ENCODE results near the gene DUSP18. TPM values are rescaled to one million over a fixed set of nuclear protein-coding genes. Genes with fewer than 3 reads are reported as not detected.
"Not testable (repeated sequence)": the region's sequence is repeated elsewhere in the genome, so short reads cannot be mapped to it uniquely, and the experiment has no call there.

The DUSP18 gene
- total RNA-seq, result 1 to 10 TPM; 7.0 to 7.6 TPM

DNA sequence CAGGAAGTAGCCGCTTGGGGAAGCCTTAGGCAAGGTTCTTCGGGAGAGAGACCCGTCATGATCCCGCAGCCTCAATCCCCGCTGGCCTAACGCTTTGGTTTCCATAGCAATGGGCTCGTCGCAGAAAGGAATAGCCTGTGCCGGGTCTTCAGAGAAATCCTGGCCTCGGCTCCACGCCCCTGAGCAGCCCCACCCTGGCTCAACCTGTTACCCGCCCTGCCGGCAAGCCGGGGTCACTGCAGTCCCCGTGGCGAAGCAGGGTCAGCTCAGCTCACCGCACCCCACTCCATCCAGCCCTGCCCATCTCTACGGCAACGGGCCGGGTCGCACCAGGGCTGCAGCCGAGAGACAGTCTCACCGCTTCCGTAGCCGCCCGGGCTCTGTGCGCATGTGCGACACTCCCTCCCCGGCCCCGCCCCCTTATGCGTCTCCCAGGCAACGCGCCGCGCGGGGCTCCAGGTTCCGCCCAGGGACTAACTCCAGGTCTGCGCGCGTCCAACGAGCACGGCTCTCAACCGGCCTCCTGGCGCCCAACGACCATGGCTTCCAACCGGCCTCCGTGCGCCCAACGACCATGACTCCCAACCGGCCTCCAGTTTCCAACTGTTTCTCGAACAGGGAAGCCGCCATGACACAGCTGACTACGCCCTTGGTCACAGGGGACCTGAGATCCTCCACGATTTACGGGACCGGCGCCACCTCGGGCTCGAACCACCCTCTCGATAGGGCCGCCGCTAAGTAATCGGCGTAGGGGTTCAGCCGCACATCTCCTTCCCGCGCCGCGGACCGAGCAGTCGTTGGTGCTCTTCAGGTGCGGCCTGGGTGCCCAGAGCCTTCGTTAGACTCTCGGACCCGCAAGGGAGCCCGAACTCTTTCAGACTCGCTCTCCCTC lies at the start of gene DUSP18:
Gene DUSP18 (minus strand): TSS at position 382 of the 892 bp plus-strand sequence. CDS start 3,872 bp downstream, outside the sequence.
- ATAC-seq (peak; percentile 95), DNase-seq (peak; percentile 95)
- Mint-ChIP-seq H3K27ac (peak within 1 kb of the TSS; percentile 83), H3K4me1 (ENCODE audit: low read depth) (peaks cover 15% of the 10 kb centered on the region), H3K27me3 (ENCODE audit: low read depth) (peaks cover 3% of the 10 kb centered on the region), H3K4me3 (peak within 1 kb of the TSS; percentile 90), H3K9me3 (ENCODE audit: insufficient read depth) (no peaks in the 10 kb centered on the region), H3K36me3 (ENCODE audit: low read depth) (peaks cover 9% of the 10 kb centered on the region)
- ChIA-PET CTCF (interaction anchor here (1.7 to 3.3 kb wide), 3 partner anchors 18 to 87 kb away, joined by 11 to 31 read pairs (median 15); partner anchors contain the start of gene SLC35E4), POLR2A (interaction anchor here (0.6 to 1.1 kb wide), 4 partner anchors 13 to 35 kb away, joined by 3 read pairs; no protein-coding TSS in a partner anchor)

DNA sequence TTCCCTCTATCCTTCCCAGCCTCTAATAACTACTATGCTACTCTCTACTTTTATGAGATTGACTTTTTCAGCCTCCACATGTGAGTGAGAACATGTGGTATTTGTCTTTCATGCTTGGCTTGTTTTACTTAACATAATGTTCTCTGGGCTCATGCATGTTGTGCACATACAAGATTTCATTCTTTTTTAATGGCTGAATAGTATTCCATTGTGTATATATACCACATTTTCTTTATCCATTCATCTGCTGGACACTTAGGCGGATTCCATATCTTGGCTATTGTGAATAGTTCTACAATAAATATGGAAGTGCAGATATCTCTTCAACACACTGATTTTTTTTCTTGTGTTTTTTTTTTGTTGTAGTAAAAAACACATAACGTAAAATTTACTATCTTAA lies 46.4 kb upstream of the DUSP18 start:
- POLR2A ChIA-PET, result no interaction called here
- DNase-seq, result no peak
- no peaks in the 10 kb centered on the region for H3K27me3 Mint-ChIP-seq (ENCODE audit: low read depth)
- peaks cover 7% of the 10 kb centered on the region for H3K4me1 Mint-ChIP-seq (ENCODE audit: low read depth)
- H3K4me3 Mint-ChIP-seq, result no peak overlapping the region
- H3K9me3 Mint-ChIP-seq (ENCODE audit: insufficient read depth), result no peaks in the 10 kb centered on the region
- no peak overlapping the region for H3K27ac Mint-ChIP-seq
- CTCF ChIA-PET, result no interaction called here
- ATAC-seq, result no peak
- peaks cover 3% of the 10 kb centered on the region for H3K36me3 Mint-ChIP-seq (ENCODE audit: low read depth)

DNA sequence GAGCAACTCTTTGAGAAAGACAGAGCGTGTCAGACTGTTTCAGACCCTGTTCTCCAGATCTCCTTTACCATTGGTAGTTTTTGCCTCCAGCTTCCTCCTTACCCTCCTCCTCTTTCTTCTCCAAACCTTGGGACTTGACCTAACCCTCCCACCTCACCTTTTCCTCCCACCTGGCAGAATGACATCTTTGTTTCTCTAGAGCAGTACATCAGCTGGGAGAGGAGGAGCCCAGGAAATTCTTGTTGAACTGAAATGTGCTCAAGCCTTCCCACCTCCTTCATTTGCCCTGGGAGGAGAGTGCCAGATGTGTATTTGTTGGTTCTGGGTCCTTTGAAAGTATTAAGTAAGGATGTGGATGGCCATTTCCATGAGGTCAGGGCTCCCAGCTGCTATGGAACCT lies 44.4 kb upstream of the DUSP18 start:
- Mint-ChIP-seq H3K27ac (no peak overlapping the region), H3K27me3 (ENCODE audit: low read depth) (no peaks in the 10 kb centered on the region), H3K36me3 (ENCODE audit: low read depth) (peaks cover 3% of the 10 kb centered on the region), H3K9me3 (ENCODE audit: insufficient read depth) (no peaks in the 10 kb centered on the region), H3K4me1 (ENCODE audit: low read depth) (peaks cover 7% of the 10 kb centered on the region), H3K4me3 (no peak overlapping the region)
- POLR2A ChIA-PET, result no interaction called here
- no peak for ATAC-seq
- CTCF ChIA-PET, result interaction anchor here (1.1 kb wide), 1 partner anchor 77 kb away, joined by 3 read pairs; no protein-coding TSS in a partner anchor
- DNase-seq, result no peak

DNA sequence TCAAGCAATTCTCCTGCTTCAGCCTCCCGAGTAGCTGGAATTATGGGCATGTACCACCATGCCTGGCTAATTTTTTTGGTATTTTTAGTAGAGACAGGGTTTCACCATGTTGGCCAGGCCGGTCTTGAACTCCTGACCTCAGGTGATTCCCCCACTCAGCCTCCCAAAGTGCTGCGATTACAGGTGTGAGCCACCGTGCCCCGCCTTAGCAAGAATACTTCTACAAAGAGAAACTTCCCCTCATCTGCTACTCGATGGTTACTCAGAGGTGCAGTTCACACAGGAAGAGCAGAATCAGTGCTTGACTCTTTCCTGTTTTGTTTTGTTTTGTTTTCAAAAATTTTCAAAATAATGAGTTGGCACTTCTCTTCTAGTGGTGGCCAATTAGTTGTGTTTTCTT lies 42.3 kb upstream of the DUSP18 start:
- H3K27me3 Mint-ChIP-seq (ENCODE audit: low read depth); POLR2A ChIA-PET; H3K36me3 Mint-ChIP-seq (ENCODE audit: low read depth); H3K4me3 Mint-ChIP-seq; H3K9me3 Mint-ChIP-seq (ENCODE audit: insufficient read depth); DNase-seq; H3K27ac Mint-ChIP-seq; ATAC-seq: not testable (repeated sequence)
- CTCF ChIA-PET, result interaction anchor here (1.0 kb wide), 1 partner anchor 75 kb away, joined by 3 read pairs; no protein-coding TSS in a partner anchor
- H3K4me1 Mint-ChIP-seq (ENCODE audit: low read depth), result peaks cover 20% of the 10 kb centered on the region

DNA sequence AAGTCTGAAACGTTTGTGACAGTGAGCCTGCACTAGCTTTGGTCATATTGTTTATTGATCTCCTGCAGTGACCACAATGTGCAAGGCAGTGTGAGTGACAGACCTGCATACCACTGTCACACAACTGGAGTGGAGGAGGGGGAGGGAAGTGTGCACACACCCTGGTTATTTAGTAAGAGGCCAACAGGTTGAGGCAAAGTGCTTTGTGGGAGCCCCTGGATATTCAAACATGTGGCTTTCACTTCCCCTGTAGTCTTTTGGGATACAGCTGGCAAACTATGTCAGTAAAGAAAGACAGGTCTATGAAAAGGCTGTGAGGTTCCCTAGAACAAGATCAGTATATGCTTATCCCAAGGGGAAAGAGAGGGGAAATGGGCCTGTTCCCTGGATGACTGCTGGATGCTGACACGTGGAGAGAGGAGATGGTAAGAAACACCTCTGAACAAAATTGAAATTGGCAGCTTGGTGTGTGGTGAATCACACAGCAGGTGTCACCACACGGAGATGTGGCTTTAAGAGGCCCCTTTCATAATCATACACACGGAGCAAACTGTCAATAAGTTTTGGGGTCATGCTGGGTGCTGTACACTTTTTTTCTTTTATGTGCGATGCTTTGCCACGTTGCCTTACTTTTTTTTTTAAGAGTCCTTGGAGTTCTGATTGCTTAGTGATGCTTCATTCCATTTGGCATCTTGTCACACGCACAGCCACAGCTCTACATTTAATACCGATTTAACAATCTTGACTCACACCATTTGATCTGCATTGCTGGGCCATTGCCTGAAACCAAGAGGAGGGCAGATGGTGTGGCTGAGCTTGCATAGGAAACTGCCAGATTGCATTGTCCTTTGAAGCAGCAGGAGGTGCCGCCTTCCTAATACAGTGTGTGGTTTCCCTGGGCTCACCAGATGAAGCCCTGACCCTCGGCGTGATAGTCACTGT lies 38.3 kb upstream of the DUSP18 start:
- peaks cover 3% of the 10 kb centered on the region for H3K36me3 Mint-ChIP-seq (ENCODE audit: low read depth)
- ChIA-PET POLR2A (interaction anchor here (1.0 kb wide), 1 partner anchor 36 kb away, joined by 3 read pairs; no protein-coding TSS in a partner anchor), CTCF (interaction anchor here (0.9 to 1.5 kb wide), 4 partner anchors 37 to 316 kb away, joined by 3 to 5 read pairs (median 4); no protein-coding TSS in a partner anchor)
- H3K27me3 Mint-ChIP-seq (ENCODE audit: low read depth), result peaks cover 4% of the 10 kb centered on the region
- H3K9me3 Mint-ChIP-seq (ENCODE audit: insufficient read depth), result no peaks in the 10 kb centered on the region
- ATAC-seq, result peak; percentile 39
- H3K4me3 Mint-ChIP-seq, result no peak overlapping the region
- DNase-seq, result no peak
- peaks cover 20% of the 10 kb centered on the region for H3K4me1 Mint-ChIP-seq (ENCODE audit: low read depth)
- peak overlapping the region; percentile 41 for H3K27ac Mint-ChIP-seq

DNA sequence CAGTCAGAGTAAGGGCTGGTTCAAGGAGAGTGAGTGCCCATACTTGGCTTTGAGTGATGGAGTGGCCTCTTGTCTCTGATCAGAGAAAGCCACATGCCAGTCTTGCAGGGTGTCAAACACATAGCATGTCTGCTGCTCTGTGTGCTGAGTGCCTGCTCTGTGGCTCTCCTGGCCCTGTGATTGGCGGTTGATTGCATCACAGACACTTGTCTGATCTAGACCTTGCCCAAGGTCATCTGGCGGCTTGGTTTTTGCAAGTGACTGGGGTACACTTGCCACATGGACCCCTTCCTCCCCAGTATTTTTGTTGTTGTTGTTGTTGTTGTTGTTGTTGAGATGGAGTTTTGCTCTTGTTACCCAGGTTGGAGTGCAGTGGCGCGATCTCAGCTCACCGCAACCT lies 37.3 kb upstream of the DUSP18 start:
- Mint-ChIP-seq H3K4me1 (ENCODE audit: low read depth) (peaks cover 15% of the 10 kb centered on the region), H3K27me3 (ENCODE audit: low read depth) (peaks cover 4% of the 10 kb centered on the region), H3K9me3 (ENCODE audit: insufficient read depth) (no peaks in the 10 kb centered on the region), H3K4me3 (no peak overlapping the region), H3K36me3 (ENCODE audit: low read depth) (no peaks in the 10 kb centered on the region), H3K27ac (no peak overlapping the region)
- no peak for ATAC-seq
- POLR2A ChIA-PET, result no interaction called here
- no peak for DNase-seq
- CTCF ChIA-PET, result no interaction called here

DNA sequence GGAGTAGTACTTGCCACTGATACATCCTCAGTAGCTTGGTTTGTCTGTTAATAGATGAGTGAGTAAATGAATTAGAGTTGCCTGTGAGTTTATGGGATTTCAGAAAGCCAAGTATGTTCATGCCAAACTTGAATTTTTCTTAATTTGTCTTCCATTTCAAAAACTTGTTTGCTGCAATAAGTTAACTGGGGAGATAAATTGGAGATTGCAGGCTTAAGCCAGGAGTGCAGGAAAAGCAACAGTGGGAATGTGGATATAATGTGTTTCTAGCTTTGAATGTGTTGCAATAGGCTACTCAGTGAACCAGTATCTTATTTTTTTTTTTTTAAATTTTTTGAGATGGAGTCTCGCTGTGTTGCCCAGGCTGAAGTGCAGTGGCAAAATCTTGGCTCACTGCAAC lies 35.2 kb upstream of the DUSP18 start:
- Mint-ChIP-seq H3K36me3 (ENCODE audit: low read depth) (no peaks in the 10 kb centered on the region), H3K4me1 (ENCODE audit: low read depth) (peaks cover 14% of the 10 kb centered on the region), H3K27ac (no peak overlapping the region), H3K27me3 (ENCODE audit: low read depth) (peaks cover 4% of the 10 kb centered on the region), H3K9me3 (ENCODE audit: insufficient read depth) (no peaks in the 10 kb centered on the region), H3K4me3 (no peak overlapping the region)
- DNase-seq, result no peak
- POLR2A ChIA-PET, result no interaction called here
- CTCF ChIA-PET, result interaction anchor here (0.6 to 2.1 kb wide), 4 partner anchors 52 to 463 kb away, joined by 3 to 9 read pairs (median 4); no protein-coding TSS in a partner anchor
- no peak for ATAC-seq

DNA sequence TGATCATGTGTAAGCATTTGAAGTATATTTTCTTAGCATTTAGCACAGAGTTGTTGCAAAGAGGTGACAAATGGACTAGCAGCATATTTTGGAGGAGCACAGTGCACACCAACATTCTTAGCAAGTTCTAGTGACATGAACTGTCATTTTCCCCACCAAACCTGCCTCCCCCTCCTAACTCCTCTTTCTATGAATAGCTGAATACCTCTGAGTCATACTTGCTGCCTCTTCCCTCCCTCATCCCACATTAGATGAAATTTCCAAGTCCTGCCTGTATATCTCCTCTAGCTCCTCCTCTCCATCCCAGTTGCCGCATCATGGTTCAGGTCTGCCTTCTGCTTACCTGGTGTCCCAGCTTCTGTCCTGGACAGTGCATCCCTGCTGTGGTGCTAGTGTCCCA lies 34.2 kb upstream of the DUSP18 start:
- H3K36me3 Mint-ChIP-seq (ENCODE audit: low read depth), result no peaks in the 10 kb centered on the region
- CTCF ChIA-PET, result no interaction called here
- ATAC-seq (no peak), DNase-seq (no peak)
- peaks cover 10% of the 10 kb centered on the region for H3K27me3 Mint-ChIP-seq (ENCODE audit: low read depth)
- H3K4me1 Mint-ChIP-seq (ENCODE audit: low read depth), result peaks cover 14% of the 10 kb centered on the region
- H3K9me3 Mint-ChIP-seq (ENCODE audit: insufficient read depth), result no peaks in the 10 kb centered on the region
- H3K27ac Mint-ChIP-seq, result no peak overlapping the region
- POLR2A ChIA-PET, result no interaction called here
- no peak overlapping the region for H3K4me3 Mint-ChIP-seq

DNA sequence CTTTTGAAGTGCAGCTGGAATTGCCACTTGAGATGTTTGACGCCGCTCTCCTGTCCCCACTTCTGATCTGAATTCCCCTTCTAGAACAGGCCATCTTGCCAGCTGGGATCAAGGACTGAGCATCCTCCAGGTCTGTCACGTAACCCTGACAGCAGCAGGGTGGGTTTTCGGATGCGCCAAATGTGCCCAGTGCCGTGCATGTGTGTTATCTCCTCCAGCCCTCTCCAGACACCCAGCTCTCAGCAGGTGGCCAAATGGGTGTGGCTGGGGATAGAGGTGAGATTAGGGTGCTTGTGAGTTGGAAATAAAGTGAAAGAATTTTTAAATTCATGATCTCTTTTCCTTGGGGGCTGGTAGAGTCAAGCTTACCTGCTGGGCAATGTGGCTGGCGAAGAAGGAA lies 30.3 kb upstream of the DUSP18 start:
- peaks cover 3% of the 10 kb centered on the region for H3K4me1 Mint-ChIP-seq (ENCODE audit: low read depth)
- H3K27me3 Mint-ChIP-seq (ENCODE audit: low read depth), result peaks cover 32% of the 10 kb centered on the region
- ATAC-seq (no peak), DNase-seq (no peak)
- H3K36me3 Mint-ChIP-seq (ENCODE audit: low read depth), result no peaks in the 10 kb centered on the region
- POLR2A ChIA-PET, result no interaction called here
- H3K27ac Mint-ChIP-seq, result no peak overlapping the region
- CTCF ChIA-PET, result interaction anchor here (1.2 kb wide), 1 partner anchor 57 kb away, joined by 4 read pairs; no protein-coding TSS in a partner anchor
- H3K9me3 Mint-ChIP-seq (ENCODE audit: insufficient read depth), result no peaks in the 10 kb centered on the region
- no peak overlapping the region for H3K4me3 Mint-ChIP-seq

DNA sequence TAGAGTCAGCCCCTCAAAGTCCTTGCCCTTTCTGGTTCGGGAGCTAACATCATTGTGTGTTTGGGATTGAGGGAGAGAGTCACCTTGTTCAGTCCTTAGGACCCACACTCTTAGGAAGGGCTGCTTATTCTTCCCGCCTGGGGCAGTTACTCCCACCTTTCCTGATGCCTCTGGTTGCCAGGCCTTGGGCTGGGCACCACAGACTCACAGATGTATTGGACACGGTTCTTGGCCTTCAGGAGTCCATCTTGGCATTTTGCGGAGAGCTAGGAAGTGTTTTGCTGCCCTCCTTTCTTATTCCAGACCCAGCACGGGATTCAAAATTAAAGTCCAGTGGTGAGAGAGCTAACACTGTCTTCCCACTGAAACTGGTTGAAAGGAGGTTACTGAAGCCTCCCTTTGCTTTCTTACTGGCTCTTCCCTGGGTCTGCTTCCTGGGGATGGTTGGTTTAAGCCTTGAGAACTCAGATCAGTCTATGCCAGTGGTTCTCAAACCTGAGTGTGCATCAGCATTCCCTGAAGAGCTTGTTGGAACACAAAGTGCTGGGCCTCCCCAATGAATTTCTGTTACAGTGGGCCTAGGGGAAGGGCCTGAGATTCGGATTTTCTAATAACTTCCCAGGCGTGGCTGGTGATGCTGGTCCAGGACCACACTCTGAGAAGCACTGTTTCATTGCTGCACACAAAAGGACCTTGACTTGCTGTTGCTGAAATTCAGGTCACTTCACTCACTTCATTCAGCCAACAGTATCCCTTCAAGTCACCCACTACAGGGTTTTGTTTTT lies 28.4 kb upstream of the DUSP18 start:
- ATAC-seq (no peak), DNase-seq (no peak)
- no peaks in the 10 kb centered on the region for H3K36me3 Mint-ChIP-seq (ENCODE audit: low read depth)
- no peak overlapping the region for H3K27ac Mint-ChIP-seq
- peak overlapping the region; percentile 50 for H3K4me3 Mint-ChIP-seq
- peaks cover 34% of the 10 kb centered on the region for H3K27me3 Mint-ChIP-seq (ENCODE audit: low read depth)
- CTCF ChIA-PET, result no interaction called here
- H3K4me1 Mint-ChIP-seq (ENCODE audit: low read depth), result peaks cover 3% of the 10 kb centered on the region
- POLR2A ChIA-PET, result no interaction called here
- no peaks in the 10 kb centered on the region for H3K9me3 Mint-ChIP-seq (ENCODE audit: insufficient read depth)

DNA sequence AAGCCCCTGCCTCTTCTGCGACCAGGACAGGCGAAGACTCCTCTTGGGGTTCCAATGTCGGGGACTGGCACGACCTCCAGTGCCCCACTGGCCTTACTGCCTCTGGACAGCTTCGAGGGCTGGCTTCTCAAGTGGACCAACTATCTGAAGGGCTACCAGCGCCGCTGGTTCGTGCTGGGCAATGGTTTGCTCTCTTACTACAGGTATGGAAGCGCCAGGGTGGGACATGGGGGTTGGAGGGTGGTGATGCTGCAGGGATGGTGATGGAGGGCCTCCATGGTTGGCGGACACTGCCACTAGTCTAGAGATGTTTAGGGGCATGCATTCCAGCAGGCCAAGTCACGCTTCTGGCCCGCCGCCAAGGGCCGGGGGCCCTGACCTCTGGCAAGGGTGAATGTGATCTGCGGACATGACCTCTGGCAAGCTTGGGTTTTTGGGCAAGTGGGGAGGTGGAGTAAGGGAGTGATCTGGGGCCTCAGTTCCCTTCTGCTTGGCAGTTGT lies 27.7 kb upstream of the DUSP18 start:
- DNase-seq (no peak), ATAC-seq (no peak)
- CTCF ChIA-PET, result no interaction called here
- no peaks in the 10 kb centered on the region for H3K36me3 Mint-ChIP-seq (ENCODE audit: low read depth)
- peaks cover 3% of the 10 kb centered on the region for H3K4me1 Mint-ChIP-seq (ENCODE audit: low read depth)
- peaks cover 34% of the 10 kb centered on the region for H3K27me3 Mint-ChIP-seq (ENCODE audit: low read depth)
- H3K4me3 Mint-ChIP-seq, result peak overlapping the region; percentile 50
- no peaks in the 10 kb centered on the region for H3K9me3 Mint-ChIP-seq (ENCODE audit: insufficient read depth)
- no peak overlapping the region for H3K27ac Mint-ChIP-seq
- POLR2A ChIA-PET, result no interaction called here

All from activated CD8-positive, alpha-beta T cell treated with anti-CD3 and anti-CD28 coated beads, Interleukin-2, amount 10 ng/mL, durations not matched to agents 7 days and 5 days (primary cell).